ENCODE results near the gene GSTA2. TPM values are rescaled to one million over a fixed set of nuclear protein-coding genes. Genes with fewer than 3 reads are reported as not detected.

The GSTA2 gene
- polyA plus RNA-seq, 1 donor from 2014 or later = not detected

GRCh38 chr6:52739134-52739533 is 24.1 kb downstream of the GSTA2 start:
- H3K27me3 ChIP-seq (ENCODE audit: insufficient read depth, low read depth, low read length) = no peaks in the 10 kb centered on the region
- H3K9me3 ChIP-seq (ENCODE audit: low read length) = no peaks in the 10 kb centered on the region
- no peak overlapping the region for H3K4me2 ChIP-seq (ENCODE audit: low read length)
- no peak overlapping the region for H3K27ac ChIP-seq (ENCODE audit: low read length)
- H3K9me2 ChIP-seq (ENCODE audit: insufficient read depth, low read length) = no peaks in the 10 kb centered on the region
- TF ChIP-seq CTCF (IDR thresholded peaks at IDR 0.05; ENCODE audit: poor library complexity, severe bottlenecking) = no peak
- TF ChIP-seq EP300 (conservative IDR thresholded peaks at IDR 0.05; ENCODE audit: poor library complexity, severe bottlenecking) = no peak
- TF ChIP-seq TAF1 (IDR thresholded peaks at IDR 0.05; ENCODE audit: low read depth) = no peak
- TF ChIP-seq POLR2AphosphoS5 (IDR thresholded peaks at IDR 0.05) = no peak
- no peak for TF ChIP-seq EZH2 (IDR thresholded peaks at IDR 0.05; ENCODE audit: borderline replicate concordance, insufficient read depth, low read length, poor library complexity, severe bottlenecking)
- no peak for TF ChIP-seq REST (IDR thresholded peaks at IDR 0.05; ENCODE audit: borderline replicate concordance)
- TF ChIP-seq SMC3 (conservative IDR thresholded peaks at IDR 0.05; ENCODE audit: poor library complexity) = no peak
- no peak overlapping the region for H2AFZ ChIP-seq (ENCODE audit: low read depth, low read length)
- H3K36me3 ChIP-seq (ENCODE audit: insufficient read depth, low read length) = no peaks in the 10 kb centered on the region
- H4K20me1 ChIP-seq (ENCODE audit: insufficient read depth) = no peaks in the 10 kb centered on the region
- H3K4me3 ChIP-seq (ENCODE audit: low read length) = no peak overlapping the region
- no peak overlapping the region for H3K9ac ChIP-seq (ENCODE audit: low read length)
- no peaks in the 10 kb centered on the region for H3K79me2 ChIP-seq (replicated peaks; ENCODE audit: insufficient read depth, low read length)
- no peaks in the 10 kb centered on the region for H3F3A ChIP-seq (ENCODE audit: insufficient read depth, low read length, poor library complexity, severe bottlenecking)

GRCh38 chr6:52736145-52736544 is 27.1 kb downstream of the GSTA2 start:
- no peaks in the 10 kb centered on the region for H3K79me2 ChIP-seq (replicated peaks; ENCODE audit: insufficient read depth, low read length)
- H3K27ac ChIP-seq (ENCODE audit: low read length) = no peak overlapping the region
- no peaks in the 10 kb centered on the region for H4K20me1 ChIP-seq (ENCODE audit: insufficient read depth)
- H3K36me3 ChIP-seq (ENCODE audit: insufficient read depth, low read length) = no peaks in the 10 kb centered on the region
- no peaks in the 10 kb centered on the region for H3K9me2 ChIP-seq (ENCODE audit: insufficient read depth, low read length)
- no peak overlapping the region for H2AFZ ChIP-seq (ENCODE audit: low read depth, low read length)
- no peaks in the 10 kb centered on the region for H3F3A ChIP-seq (ENCODE audit: insufficient read depth, low read length, poor library complexity, severe bottlenecking)
- H3K4me2 ChIP-seq (ENCODE audit: low read length) = no peak overlapping the region
- no peaks in the 10 kb centered on the region for H3K27me3 ChIP-seq (ENCODE audit: insufficient read depth, low read depth, low read length)
- no peak overlapping the region for H3K4me3 ChIP-seq (ENCODE audit: low read length)
- H3K9ac ChIP-seq (ENCODE audit: low read length) = no peak overlapping the region
- no peak for TF ChIP-seq CTCF (IDR thresholded peaks at IDR 0.05; ENCODE audit: poor library complexity, severe bottlenecking)
- TF ChIP-seq RAD21 (conservative IDR thresholded peaks at IDR 0.05) = no peak
- TF ChIP-seq EP300 (conservative IDR thresholded peaks at IDR 0.05; ENCODE audit: poor library complexity, severe bottlenecking) = no peak
- TF ChIP-seq MXI1 (conservative IDR thresholded peaks at IDR 0.05; ENCODE audit: poor library complexity, severe bottlenecking) = no peak
- TF ChIP-seq TAF1 (IDR thresholded peaks at IDR 0.05; ENCODE audit: low read depth) = no peak
- TF ChIP-seq REST (IDR thresholded peaks at IDR 0.05; ENCODE audit: borderline replicate concordance) = no peak
- TF ChIP-seq POLR2AphosphoS5 (IDR thresholded peaks at IDR 0.05) = no peak
- TF ChIP-seq SMC3 (conservative IDR thresholded peaks at IDR 0.05; ENCODE audit: poor library complexity) = no peak
- no peak for TF ChIP-seq EZH2 (IDR thresholded peaks at IDR 0.05; ENCODE audit: borderline replicate concordance, insufficient read depth, low read length, poor library complexity, severe bottlenecking)
- H3K9me3 ChIP-seq (ENCODE audit: low read length) = no peaks in the 10 kb centered on the region

Data from neural cell (in vitro differentiated cells).